Vagina (tissue), 2 donors: ENCODE measurements around the gene CACNA1D. TPM values are rescaled to one million over a fixed set of nuclear protein-coding genes. Genes with fewer than 3 reads are reported as not detected.

Source experiments
- DNase-seq, 2 donors: peaks; one replicate each; pipeline ENCODE4 v3.0.0-alpha.2; 2017; ENCODE audit errors: extremely low spot score in 2 of 2
- H3K27ac ChIP-seq: fragments of 200-600 bp; sonication (generic); one replicate; pipeline ENCODE4 v1.5.1; 2019
- H3K27me3 ChIP-seq: fragments of 200-600 bp; sonication (generic); one replicate; pipeline ENCODE4 v1.5.1; 2019
- H3K36me3 ChIP-seq, 2 donors: fragments of 200-600 bp; sonication (generic); one replicate each; pipeline ENCODE4 v1.5.1; 2017 to 2019
- H3K4me1 ChIP-seq: fragments of 200-600 bp; sonication (generic); one replicate; pipeline ENCODE4 v1.5.1; 2019
- H3K4me3 ChIP-seq, 2 donors: fragments of 200-600 bp; sonication (generic); 1 replicate in 1 of 2; 2 replicates in 1 of 2; pipeline ENCODE4 v1.5.1; 2016 to 2019
- H3K9me3 ChIP-seq: fragments of 200-600 bp; sonication (generic); one replicate; pipeline ENCODE4 v1.5.1; 2019
- CTCF ChIP-seq, 3 experiments: fragments of 450-650 bp in 2 of 3; fragments of 200-600 bp in 1 of 3; sonication (generic) in 1 of 3; IDR thresholded peaks; one replicate each; pipeline ENCODE4 v1.5.1; 2017 to 2019; ENCODE audit warnings: antibody characterized with exemption in 3 of 3, mild to moderate bottlenecking in 2 of 3, moderate library complexity in 2 of 3
- POLR2A ChIP-seq, 2 donors: fragments of 450-650 bp; IDR thresholded peaks; one replicate each; pipeline ENCODE4 v1.6.1; 2017; ENCODE audit warnings: antibody characterized with exemption in 2 of 2, mild to moderate bottlenecking in 2 of 2, moderate library complexity in 2 of 2
- POLR2AphosphoS5 ChIP-seq, 2 donors: sonication (generic); formaldehyde crosslinking; IDR thresholded peaks; one replicate each; pipeline ENCODE4 v1.9.0; 2017; ENCODE audit warnings: antibody characterized with exemption in 2 of 2, mild to moderate bottlenecking in 2 of 2, low read depth in 1 of 2; ENCODE audit not compliant: insufficient read depth in 1 of 2
- intact Hi-C: fragments of 100-400 bp; cut with DNase I; formaldehyde crosslinking; loops from one replicate; pipeline ENCODE4 v1.15.1; 2023
- total RNA-seq: library from RNA; depleted of rRNA; stranded (reverse); fragments of >200 nt; gene quantifications from one replicate; pipeline ENCODE4 v1.2.3, GENCODE V29; 2016

The CACNA1D gene
- total RNA-seq, 1 donor from 2014 or later, result 0.74 TPM

DNA sequence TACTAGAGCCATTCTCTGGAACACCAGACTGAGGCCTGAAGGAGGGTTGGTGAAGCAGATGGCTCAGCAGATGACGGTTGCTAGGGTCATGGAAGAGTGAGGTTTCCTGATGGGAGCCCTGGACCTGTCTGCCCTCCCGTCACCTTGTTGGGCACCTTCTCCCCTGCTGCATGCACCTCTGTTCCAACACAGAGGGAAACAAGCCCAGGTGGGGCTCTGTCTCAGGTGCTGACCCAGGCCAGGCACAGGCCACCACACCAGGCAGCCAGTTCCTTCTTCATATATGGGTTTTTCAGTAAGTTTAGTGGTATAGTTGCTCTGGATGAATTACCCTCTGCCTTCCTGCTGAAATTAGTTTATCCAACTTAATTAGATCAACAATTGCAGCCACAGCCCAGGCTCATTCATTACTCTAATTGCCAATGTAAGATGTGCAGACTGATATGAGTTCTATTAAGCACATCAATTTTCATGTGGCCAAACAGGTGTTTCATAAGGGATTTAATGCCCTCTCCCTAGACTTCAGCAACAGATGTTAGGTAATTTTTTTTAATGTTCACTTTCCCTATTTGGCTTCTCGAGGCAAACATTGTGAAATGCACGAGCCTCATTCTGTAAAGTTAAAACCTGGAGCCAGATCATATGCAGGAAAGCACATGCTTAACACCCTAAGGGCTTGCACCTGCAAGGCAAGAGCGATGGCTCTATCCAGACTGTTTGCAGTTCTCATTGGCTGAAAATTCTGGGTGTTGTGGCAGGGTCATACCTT lies 177.0 kb downstream of the CACNA1D start:
- Histone ChIP-seq H3K36me3 (no peaks in the 10 kb centered on the region), H3K27me3 (no peaks in the 10 kb centered on the region), H3K4me1 (peaks cover 5% of the 10 kb centered on the region), H3K27ac (no peak overlapping the region), H3K4me3 (no peak overlapping the region), H3K9me3 (no peaks in the 10 kb centered on the region)
- no peak for DNase-seq
- TF ChIP-seq POLR2AphosphoS5 (IDR thresholded peaks at IDR 0.05; ENCODE audit: insufficient read depth in 1 of 2, low read depth in 1 of 2) (no peak), POLR2A (IDR thresholded peaks at IDR 0.05) (no peak), CTCF (IDR thresholded peaks at IDR 0.05) (no peak)
- intact Hi-C loops, result no loop called here

- no peak overlapping the region for H3K4me3 ChIP-seq
- no peaks in the 10 kb centered on the region for H3K36me3 ChIP-seq
- no peaks in the 10 kb centered on the region for H3K27me3 ChIP-seq
- peaks cover 5% of the 10 kb centered on the region for H3K4me1 ChIP-seq
- DNase-seq, result no peak
- TF ChIP-seq POLR2A (IDR thresholded peaks at IDR 0.05), result no peak
- no peak for TF ChIP-seq POLR2AphosphoS5 (IDR thresholded peaks at IDR 0.05; ENCODE audit: insufficient read depth in 1 of 2, low read depth in 1 of 2)
- no peak for TF ChIP-seq CTCF (IDR thresholded peaks at IDR 0.05)
- intact Hi-C loops, result no loop called here
- no peaks in the 10 kb centered on the region for H3K9me3 ChIP-seq
- H3K27ac ChIP-seq, result no peak overlapping the region
These were observed 177.5 kb downstream of the CACNA1D start for GRCh38 chr3:53671961-53672299.

GRCh38 chr3:53672981-53673380 lies 178.6 kb downstream of the CACNA1D start:
- Histone ChIP-seq H3K27ac (no peak overlapping the region), H3K9me3 (no peaks in the 10 kb centered on the region), H3K27me3 (no peaks in the 10 kb centered on the region), H3K4me3 (no peak overlapping the region), H3K36me3 (no peaks in the 10 kb centered on the region), H3K4me1 (peaks cover 5% of the 10 kb centered on the region)
- DNase-seq, result no peak
- TF ChIP-seq POLR2AphosphoS5 (IDR thresholded peaks at IDR 0.05; ENCODE audit: insufficient read depth in 1 of 2, low read depth in 1 of 2), result no peak
- no peak for TF ChIP-seq CTCF (IDR thresholded peaks at IDR 0.05)
- TF ChIP-seq POLR2A (IDR thresholded peaks at IDR 0.05), result no peak
- intact Hi-C loops, result no loop called here

DNA sequence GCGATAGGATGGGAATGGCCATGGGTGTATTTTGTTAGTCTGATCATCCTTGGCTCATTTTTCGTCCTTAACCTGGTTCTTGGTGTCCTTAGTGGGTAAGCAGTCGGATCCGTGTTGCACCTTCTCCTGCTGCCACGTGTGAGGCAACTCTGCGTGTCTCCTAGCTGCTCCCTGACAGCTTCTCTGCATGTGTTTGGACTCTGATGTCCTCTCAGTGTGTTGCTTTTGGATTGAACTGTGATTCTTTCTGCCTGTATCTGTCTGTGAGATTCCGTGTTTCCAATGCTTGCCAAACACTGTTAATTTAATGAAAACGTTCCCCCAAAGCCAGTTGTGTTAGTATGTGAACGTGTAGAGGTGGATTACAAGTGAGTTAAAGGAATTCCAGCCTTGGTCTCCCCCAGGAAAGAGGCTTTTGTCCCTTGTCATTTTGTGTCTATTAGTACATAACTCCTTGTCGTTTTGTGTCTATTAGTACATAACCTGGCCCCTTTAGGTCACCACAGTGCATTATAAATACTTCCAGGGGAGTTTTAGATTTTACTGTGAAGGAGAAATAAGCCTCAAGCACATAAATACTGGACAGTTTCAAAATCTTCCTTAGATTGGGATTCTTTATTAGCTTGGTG lies 179.4 kb downstream of the CACNA1D start:
- peaks cover 5% of the 10 kb centered on the region for H3K4me1 ChIP-seq
- H3K27me3 ChIP-seq, result no peaks in the 10 kb centered on the region
- H3K27ac ChIP-seq, result no peak overlapping the region
- DNase-seq, result no peak
- TF ChIP-seq POLR2A (IDR thresholded peaks at IDR 0.05) (no peak), POLR2AphosphoS5 (IDR thresholded peaks at IDR 0.05; ENCODE audit: insufficient read depth in 1 of 2, low read depth in 1 of 2) (no peak), CTCF (IDR thresholded peaks at IDR 0.05) (no peak)
- no peak overlapping the region for H3K4me3 ChIP-seq
- no peaks in the 10 kb centered on the region for H3K36me3 ChIP-seq
- no peaks in the 10 kb centered on the region for H3K9me3 ChIP-seq
- intact Hi-C loops, result no loop called here

- H3K9me3 ChIP-seq, result no peaks in the 10 kb centered on the region
- peaks cover 5% of the 10 kb centered on the region for H3K4me1 ChIP-seq
- H3K36me3 ChIP-seq, result no peaks in the 10 kb centered on the region
- no peaks in the 10 kb centered on the region for H3K27me3 ChIP-seq
- no peak overlapping the region for H3K4me3 ChIP-seq
- DNase-seq, result no peak
- intact Hi-C loops, result no loop called here
- H3K27ac ChIP-seq, result no peak overlapping the region
- TF ChIP-seq POLR2A (IDR thresholded peaks at IDR 0.05), result no peak
- TF ChIP-seq CTCF (IDR thresholded peaks at IDR 0.05), result no peak
- no peak for TF ChIP-seq POLR2AphosphoS5 (IDR thresholded peaks at IDR 0.05; ENCODE audit: insufficient read depth in 1 of 2, low read depth in 1 of 2)
These were observed 180.2 kb downstream of the CACNA1D start for GRCh38 chr3:53674582-53674981.
